ENCODE measurements around the gene POMZP3.
"Not testable (repeated sequence)": the region's sequence is repeated elsewhere in the genome, so short reads cannot be mapped to it uniquely, and the experiment has no call there.

- not testable (repeated sequence) for TF ChIP-seq SREBF2 (IDR thresholded peaks at IDR 0.05); POLR2A (IDR thresholded peaks at IDR 0.05; ENCODE audit: low read length); HDAC2 (IDR thresholded peaks at IDR 0.05); CTCF (IDR thresholded peaks at IDR 0.05); NFE2L2 (conservative IDR thresholded peaks at IDR 0.05; ENCODE audit: low read length); RAD21 (conservative IDR thresholded peaks at IDR 0.05 in 1 of 2, IDR thresholded peaks at IDR 0.05 in 1 of 2); EP300 (IDR thresholded peaks at IDR 0.05)
Measured at GRCh38 chr7:76567311-76567710, 59.8 kb downstream of the POMZP3 start.
